Superior temporal gyrus (tissue), 1 donor: ENCODE measurements around the gene TXNDC11.

Experiments
- DNase-seq: peaks from one replicate; pipeline ENCODE4 v3.0.0-alpha.2; 2016; ENCODE audit errors: extremely low spot score

Gene TXNDC11

DNA sequence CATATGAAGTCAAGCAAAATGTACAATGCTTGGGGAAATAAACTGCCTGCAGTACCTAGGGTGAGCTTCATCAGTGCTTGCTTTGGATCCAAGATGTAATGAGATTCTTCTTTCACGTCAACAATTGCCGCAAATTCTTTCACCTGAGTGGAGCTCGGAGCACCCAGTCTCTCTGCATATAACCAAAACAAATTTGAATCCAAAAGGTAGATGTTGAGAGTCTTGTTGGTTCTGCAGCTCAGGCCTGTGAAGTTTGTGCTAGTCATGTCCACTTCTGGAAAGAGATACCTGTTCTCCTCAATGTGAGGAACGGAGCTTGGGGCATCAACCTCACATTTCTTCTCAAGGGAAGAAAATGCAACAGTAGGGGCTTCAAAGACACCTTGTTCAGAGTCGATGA lies 51.4 kb downstream of the TXNDC11 start:
- no peak for DNase-seq

DNA sequence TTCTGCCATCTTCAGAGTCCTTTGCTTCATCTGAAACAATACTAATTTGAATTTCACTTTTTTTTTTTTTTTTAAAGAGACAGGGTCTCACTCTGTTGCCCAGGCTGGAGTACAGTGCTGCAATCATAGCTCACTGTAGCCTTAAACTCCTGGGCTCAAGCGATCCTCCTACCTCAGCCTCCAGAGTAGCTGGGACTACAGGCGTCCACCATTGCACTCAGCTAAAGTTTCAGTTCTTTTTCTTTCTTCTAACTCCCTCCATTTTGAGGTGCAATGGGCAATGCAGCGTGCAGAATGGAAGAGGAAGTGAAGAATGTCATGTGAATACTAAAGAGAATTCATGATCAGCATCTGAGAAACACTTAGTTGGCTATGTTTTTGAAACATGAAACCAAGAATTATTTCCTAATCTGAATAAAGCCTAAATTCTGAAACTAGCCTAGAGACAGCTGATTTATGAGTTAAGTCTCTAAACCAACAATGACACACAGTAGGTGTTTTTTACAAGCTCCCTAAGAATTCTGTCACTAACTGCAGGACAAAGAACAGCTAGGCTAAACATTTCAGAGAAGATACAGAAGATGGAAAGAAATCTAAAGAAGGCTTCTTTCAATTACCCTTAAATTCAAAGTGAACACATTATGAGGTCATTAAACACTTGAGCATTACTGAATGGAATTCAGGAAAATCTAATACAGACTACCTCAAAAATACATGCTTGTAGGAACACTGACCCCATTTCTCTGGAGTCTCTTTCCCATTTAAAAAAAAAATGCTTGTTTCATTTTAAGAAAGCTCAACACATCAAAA lies 53.4 kb downstream of the TXNDC11 start:
- peak; percentile 15 for DNase-seq

DNA sequence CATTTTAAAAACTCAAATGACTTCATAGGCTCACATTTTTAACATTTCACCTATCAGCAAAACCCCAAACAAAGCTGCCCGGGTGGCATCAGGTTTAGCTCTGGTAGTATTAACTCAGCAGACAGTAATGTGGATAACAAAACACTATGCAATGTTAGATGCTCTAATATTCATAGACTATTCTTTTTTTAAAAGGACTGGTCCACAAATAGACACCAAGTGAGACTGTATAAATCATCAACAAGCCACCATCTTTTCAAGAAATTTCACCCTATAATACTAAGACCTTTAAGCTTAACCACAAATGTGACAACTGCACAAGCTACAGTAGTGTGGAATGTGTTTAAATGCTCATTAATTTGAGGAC lies 54.2 kb downstream of the TXNDC11 start:
- no peak for DNase-seq

DNA sequence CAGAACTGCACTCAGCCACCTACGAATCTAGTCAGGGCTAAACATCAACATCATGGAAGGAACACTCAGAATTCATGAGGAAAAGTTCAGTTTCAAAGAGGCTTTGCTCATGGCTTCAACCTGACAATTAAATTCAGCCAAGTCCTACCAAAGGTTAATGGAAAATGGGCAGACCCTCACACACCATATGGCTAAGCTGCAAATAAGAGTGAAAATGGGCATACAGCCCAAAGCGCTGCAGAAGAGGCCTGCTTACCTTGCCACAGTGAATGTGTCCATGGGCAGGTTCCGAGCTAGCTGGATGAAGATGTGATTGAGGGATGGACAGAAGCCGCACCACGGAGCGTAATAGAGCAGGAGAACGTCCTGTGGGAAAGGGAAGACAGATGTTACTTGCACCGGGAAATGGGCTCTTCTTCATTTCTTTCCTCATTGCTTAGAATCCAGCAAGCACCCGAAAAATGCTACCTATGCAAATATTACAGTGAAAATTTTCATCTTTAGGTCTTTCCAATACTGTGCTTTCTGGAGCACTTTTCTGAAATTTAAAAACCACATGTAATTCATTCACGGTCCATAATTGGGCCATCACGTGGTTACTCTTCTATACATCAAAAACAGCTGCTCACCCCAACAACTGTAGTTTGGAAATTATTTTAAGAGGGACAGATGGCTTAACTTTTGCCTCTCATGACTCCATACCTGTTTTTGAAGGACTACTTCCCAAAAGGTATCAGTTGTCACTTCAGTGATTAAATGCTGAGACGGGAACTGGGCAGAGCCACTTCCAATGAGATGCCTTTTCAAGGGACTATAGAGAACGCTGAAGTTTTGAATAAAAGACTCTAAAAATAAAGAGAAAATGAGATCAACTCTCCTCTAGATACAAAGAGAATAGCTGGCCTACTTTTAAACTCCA lies 54.8 kb downstream of the TXNDC11 start:
- DNase-seq, result peak; percentile 17

DNA sequence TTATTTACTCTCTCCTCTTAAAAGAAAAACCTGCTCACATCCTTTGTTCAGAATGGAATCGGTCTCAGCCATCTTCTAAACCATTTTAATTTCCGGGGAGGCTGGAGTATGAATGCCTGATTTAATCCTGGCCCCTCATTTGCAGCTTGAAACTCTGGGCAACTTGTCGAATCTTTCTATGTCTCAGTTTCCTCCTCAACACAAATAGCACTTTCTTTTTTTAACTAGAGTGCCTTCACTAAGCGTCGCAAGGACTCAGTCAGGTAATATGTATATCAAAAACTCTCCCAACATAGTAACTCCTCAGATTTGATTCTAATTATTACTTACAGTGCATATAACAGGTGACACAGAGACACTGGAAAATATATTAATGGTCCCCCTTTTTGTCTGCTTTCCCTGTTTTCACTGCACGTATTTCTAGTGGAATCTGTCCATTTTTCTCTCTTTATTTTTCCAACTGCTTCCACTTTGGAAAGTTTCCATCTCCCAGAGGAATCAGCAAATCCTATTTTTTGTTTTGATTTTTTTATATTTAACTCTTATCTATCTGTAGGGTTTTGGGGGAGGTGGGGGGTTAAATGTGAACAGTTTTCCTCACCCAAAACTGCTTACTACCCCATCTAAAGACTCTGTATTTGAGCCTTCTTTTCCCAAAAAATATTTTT lies 55.8 kb downstream of the TXNDC11 start:
- peak; percentile 6 for DNase-seq

DNA sequence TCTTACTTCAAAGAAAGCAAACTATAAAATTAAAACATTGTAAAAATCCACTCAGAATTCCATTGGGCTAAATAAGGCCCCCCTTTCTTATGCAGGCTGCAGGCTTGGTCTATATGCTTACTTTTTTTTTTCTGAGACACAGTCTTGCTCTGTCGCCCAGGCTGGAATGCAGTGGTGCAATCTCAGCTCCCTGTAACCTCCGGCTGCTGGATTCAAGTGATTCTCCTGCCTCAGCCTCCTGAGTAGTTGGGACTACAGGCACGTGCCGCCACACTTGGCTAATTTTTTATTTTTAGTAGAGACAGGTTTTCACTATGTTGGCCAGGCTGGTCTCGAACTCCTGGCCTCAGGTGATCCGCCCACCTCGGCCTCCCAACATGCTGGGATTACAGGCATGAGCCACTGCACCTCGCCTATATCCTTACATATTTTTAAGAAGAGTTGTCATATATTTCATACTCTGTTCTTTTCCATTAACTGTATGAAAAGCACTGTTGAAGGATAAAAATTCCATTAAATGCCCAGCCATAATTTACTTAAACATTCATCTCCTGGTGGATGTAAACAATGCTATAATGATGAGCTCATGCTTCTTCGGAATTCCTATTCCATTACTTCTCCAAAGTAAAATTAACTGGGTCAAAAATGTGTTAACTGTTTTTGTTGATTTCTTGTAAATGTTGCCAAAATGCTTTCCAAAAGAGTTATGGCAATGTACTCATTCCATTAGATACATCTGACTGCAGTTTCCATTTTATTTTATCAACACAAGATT lies 56.6 kb downstream of the TXNDC11 start:
- DNase-seq, result no peak

DNA sequence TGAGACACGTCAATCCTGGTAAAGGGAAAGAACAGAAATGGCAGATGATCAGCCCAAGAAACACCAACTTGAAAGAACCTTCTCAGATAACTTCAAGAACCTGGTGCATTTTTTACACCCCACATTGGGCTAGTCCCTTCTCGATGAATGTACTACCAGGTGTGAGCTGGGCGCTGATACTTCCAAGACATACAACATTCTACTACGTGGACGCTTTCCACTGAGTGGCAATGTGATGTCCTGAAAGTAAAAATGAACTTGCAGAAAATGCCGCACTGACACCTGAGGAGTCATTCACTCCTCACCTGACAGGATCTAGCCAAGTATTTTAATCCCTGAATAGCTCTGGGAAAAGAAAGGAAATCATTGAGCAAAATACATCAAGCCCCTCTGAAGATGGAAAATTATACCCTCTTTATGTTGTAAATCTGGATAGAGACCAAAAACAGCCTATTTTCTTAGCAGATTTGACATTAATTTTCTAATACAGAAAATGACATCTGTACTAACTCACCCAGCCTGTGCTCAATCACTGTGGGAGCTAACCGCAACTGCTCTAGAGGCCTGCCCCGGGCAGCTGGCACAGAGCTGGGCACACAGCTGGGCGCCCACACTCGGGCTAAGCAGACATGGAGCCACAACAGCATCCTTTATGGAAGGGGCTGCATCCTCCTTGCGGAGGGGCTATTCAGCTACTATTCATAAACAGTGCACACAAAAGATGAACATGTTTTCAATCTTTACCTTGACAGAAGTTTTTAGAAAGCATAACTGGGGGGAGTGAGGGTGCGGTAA lies 58.2 kb downstream of the TXNDC11 start:
- DNase-seq, result no peak

DNA sequence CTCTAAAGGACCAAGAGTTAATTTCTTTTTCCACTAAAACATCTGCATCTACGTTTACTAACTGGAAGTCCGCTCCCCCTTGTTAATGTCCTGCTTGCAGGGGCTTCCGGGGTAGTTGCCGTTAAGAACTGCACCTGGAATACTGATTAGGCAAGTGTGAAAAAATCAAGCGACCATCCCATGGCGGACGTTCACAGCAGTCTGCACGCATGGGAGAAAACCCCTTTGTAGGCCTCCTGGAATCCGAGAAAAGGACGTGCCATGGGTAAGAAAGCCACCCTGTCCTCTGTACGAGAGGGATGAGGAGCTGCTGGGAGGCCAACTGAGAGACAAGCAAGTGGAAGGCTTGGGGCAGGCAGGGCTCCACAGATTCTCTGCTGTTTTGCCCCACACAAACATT lies 59.5 kb downstream of the TXNDC11 start:
- DNase-seq, result no peak

DNA sequence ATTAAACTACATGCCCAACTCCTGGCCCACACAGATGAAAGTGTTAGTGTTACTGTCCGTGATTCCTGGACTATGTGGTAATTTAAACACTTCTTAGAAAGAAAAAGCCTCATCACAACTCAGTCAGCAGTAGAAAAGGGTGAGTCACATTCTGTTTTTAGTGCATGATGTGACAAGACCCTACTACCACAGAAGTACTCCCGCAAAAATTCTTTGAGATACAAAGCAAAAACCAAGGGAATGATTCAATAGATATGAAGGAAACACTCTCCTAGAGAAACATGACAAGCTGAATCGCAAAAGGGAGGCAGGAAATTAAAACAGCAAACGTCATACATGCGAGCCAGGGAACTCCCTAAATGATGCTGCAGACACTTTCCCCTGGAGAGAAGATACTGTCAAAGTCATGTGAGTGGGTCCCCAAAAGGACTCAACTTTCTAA lies 60.0 kb downstream of the TXNDC11 start:
- no peak for DNase-seq

DNA sequence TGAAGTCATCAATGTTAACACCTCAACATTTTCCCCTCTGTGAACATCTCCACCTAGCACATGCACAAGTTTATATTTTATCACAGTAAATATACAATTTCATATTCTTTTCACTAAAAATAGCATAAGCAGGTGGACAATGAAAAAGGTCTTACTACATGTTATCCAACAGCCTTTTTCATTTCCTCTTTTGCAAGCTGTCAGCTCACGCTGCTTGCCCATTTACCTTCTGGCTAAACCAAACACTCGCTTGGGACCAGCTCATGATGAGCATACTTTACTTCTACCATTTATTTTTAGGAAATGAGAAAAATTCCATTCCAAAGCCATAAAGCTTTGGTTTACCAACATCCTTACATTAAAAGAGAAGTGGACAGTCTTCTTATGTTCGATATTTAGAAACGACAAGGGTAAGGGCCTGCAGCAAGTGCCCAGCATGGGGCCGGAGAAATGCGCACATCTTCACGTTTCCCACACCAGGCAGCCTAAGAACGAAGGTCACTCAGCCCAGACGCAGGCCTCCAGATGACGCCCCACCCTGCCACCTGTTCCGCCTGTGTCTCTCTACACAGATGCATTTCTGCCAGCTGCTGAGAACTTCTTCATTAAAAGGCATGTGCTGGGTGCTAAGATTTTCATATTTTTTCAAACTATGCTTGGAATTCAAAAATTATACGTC lies 60.5 kb downstream of the TXNDC11 start:
- DNase-seq, result no peak

DNA sequence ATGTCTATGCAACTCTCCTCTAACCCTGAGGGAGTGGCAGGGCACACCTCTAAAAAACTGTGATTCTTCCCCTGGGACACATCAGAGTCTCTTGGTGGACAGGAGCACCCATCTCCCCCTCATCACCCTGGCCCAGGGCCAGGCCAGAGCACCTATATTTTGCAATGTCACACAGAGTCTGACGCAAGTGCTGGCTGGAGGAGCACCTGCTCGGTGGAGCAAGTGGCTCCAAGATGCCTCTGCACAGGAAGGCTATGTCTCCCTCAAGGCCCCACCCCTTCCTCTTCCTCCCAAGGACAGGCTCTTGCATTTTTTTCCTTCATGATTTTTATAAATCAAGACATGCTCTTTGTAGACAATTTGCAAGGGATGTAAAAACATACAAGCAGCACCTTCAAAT lies 61.1 kb downstream of the TXNDC11 start:
- DNase-seq, result no peak

DNA sequence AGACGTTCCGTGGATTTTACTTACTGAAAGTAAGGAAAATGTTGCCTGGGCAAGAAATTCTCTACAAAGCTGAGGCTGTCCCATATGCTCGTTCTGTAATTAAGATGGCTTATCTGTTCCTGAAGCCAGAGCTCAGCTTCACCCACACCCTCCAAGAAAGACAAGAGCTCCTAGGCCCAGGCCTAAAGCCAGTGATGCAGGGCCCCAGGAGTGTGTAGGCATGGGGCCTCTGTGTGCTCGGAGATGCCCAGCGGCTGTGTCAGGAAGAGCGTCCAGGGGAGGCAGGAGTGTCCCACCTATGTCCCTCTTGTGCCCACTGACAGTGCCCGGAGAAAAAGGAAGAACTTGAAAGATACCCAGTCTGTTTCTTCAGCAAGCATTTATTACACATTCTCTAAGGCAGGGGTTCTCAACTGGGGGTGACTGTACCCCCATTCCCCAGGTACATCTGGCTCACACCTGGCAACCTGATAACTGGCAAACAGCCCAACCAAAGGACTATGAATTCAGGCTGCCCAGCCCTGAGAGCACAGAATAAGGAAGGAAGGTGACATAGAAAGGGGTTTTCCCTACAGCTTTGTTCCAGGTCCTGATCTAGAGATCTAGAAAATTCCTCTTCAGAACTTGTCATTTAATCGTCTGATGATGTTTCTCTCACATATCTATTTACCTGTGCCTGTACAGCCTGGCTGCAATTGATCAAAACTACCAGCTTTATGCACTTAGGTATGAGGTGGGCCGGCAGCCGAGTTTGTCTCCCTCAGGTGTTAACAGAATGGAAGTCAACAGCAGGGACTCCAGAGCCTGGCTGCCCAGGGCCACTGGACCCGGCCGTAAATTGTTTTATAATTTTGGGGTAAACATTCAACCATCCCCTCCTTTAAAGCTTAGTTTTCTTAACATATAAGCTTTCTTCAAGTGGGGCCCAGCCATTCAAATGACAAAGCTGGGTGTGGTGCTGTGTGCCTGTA lies 62.4 kb downstream of the TXNDC11 start:
- DNase-seq, result no peak

DNA sequence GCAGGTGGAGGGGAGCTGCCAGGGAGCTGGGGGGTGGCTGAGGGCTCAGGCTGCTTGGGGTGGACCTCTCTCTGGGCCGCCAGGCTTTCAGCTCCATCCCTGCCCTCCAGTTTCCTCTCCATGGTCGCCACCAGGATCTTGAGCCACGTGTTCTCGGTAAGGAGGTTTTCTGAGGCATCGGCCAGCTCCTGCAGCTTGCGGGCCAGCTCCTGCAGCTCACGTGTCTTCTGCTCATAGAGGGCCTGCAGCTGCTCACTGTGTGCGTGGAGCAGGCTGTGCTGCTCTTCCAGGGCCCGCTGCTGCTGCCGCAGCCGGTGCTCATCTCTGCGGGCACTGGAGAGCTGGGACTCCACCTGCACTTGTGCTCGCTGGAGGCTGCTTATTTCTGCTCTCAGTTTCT lies 63.4 kb downstream of the TXNDC11 start:
- no peak for DNase-seq

DNA sequence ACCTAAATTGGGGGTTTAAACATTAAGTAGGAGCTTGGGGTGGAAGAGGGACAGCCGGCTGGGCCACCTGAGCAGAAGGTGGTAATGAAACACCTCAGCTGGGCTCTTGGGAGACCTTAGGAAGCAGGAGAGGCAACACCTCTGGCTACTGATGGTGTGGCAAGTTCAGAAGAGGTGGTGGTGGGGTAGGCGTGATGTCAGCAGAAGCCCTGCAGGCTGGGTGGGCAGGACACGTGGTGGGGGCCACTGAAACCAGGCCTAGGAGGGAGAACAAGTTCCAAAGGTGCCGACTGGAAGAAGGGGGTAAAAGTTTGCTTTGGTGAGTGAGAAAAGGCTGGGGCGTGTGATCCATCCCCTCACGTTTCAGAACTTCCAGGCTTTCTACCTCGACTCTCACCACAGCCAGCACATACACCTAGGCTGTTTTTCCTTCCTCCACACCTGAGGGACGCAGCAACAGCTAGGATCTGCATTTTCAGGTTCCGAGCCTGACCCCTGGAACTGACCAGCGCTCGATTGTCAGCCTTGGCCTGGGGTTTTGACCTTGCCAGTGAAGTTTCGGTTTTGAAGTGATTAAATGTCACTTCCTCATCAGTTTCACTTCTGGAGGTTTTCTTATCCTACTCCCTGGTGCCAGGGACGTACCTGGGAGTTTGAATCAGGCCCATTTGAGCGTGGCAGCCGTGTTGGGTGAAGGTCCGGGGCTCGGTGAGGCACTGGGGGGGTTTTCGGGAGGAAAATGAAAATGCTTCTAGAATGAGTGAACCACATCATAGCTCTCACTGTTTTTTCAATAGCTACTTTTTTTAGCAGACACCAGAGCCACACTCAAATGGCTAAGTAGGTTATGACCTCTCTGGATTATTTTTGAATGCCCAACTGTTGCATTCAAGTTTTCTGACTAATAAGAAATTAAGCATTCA lies 64.4 kb downstream of the TXNDC11 start:
- no peak for DNase-seq

DNA sequence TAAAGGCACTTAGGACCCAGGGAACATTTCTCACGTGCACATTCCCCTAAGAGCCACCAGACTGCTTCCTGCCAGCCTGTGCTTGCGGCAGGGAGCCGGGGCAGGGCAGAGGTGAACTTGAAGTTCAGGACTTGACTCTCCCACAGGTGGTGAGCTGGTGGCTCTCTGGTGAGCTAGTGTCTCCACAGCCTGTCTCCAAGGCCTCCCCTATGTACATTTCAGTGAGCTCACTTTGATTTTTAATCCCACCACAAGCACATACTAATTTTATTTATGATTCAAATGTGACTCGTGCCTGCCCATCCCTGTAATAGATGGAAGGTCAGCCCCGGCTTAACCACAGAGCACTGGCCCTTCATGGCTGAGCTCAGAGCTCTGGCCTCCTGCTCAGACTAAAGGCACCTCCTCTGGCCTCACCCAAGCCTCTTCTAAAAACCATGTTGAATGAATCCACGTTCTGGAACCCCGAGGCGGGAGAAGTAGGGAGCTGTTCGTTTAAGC lies 65.2 kb downstream of the TXNDC11 start:
- no peak for DNase-seq

DNA sequence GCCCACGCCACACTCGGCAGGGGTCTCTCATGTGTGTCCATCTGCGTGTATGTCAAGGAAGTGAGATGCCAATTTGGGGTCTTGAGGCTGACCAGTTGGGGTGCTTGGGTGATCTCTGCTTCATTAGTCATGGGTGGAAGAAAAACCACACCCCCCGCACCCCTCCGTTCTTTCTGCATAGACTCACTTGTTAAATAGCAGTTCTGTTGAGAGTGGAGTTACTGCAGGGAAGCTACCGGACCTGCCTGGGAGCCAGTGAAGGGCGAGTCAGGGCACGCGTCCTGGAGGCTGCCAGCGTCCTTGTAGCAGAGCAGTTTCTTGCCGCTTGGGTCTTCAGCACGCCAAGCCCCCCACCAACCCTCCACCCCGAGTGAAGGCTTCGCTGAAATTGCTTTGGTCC lies 65.9 kb downstream of the TXNDC11 start:
- DNase-seq, result no peak
